ENCODE measurements around the gene ACIN1. TPM values are rescaled to one million over a fixed set of nuclear protein-coding genes. Genes with fewer than 3 reads are reported as not detected.

The ACIN1 gene
- total RNA-seq, 1 donor from 2014 or later, result 64.6 TPM

- TF ChIP-seq, protein P1, sequence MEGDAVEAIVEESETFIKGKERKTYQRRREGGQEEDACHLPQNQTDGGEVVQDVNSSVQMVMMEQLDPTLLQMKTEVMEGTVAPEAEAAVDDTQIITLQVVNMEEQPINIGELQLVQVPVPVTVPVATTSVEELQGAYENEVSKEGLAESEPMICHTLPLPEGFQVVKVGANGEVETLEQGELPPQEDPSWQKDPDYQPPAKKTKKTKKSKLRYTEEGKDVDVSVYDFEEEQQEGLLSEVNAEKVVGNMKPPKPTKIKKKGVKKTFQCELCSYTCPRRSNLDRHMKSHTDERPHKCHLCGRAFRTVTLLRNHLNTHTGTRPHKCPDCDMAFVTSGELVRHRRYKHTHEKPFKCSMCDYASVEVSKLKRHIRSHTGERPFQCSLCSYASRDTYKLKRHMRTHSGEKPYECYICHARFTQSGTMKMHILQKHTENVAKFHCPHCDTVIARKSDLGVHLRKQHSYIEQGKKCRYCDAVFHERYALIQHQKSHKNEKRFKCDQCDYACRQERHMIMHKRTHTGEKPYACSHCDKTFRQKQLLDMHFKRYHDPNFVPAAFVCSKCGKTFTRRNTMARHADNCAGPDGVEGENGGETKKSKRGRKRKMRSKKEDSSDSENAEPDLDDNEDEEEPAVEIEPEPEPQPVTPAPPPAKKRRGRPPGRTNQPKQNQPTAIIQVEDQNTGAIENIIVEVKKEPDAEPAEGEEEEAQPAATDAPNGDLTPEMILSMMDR (IDR thresholded peaks at IDR 0.05; ENCODE audit: borderline replicate concordance), result no peak
Measured at GRCh38 chr14:23102801-23103200, 7.9 kb upstream of the ACIN1 start.

DNA sequence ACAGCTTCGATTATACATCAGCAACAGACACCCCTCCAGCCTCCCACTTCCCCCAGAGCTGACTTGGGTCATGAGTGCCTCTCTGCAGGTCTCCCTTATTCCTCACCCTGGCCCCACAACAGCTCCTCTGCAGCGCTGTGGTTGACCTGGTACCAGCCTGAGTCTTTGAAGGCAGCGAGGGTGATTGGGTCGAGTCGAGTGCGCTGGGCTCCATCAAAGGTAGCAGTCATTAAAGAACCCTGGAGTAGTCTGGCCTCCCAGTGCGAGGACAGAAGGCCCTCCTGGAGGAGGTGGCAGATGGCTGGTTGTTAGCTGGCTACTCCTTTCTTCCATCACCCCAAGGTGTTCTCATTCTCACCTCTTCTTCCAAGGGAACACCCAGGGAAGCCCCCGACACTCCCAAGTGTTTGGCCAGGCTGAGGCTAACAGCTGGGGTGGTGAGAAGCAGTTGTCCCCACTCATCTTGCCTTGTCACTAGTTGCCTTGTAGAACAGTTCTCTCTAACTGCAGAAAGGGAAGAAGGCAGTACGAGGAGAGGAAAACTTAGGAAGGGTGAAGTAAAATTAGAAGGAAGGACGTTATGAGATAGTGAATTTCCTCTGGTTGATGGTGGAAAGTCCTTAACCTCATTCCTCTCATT, 7.2 kb upstream of the ACIN1 start:
- Histone ChIP-seq H3K27me3 (ENCODE audit: low read depth) (no peaks in the 10 kb centered on the region), H3K36me3 (peaks cover 14% of the 10 kb centered on the region), H3K4me1 (peaks cover 31% of the 10 kb centered on the region), H3K9me3 (replicated peaks) (no peaks in the 10 kb centered on the region), H3K4me3 (no peak overlapping the region), H3K27ac (replicated peaks) (no peak overlapping the region)
- no peak for DNase-seq
- TF ChIP-seq, protein P1 (IDR thresholded peaks at IDR 0.05; ENCODE audit: borderline replicate concordance), result no peak
- intact Hi-C loops (cut with micrococcal nuclease), result no loop called here

More at GRCh38 chr14:23102801-23103200, 7.9 kb upstream of the ACIN1 start:
- Histone ChIP-seq H3K4me1 (peaks cover 24% of the 10 kb centered on the region), H3K36me3 (peaks cover 11% of the 10 kb centered on the region), H3K9me3 (replicated peaks) (no peaks in the 10 kb centered on the region), H3K4me3 (no peak overlapping the region), H3K27me3 (ENCODE audit: low read depth) (no peaks in the 10 kb centered on the region), H3K27ac (replicated peaks) (no peak overlapping the region)
- no peak for DNase-seq
- intact Hi-C loops (cut with micrococcal nuclease), result no loop called here

GRCh38 chr14:23101213-23101970, 6.5 kb upstream of the ACIN1 start:
- Histone ChIP-seq H3K4me3 (no peak overlapping the region), H3K4me1 (peaks cover 38% of the 10 kb centered on the region), H3K36me3 (peaks cover 14% of the 10 kb centered on the region), H3K9me3 (replicated peaks) (no peaks in the 10 kb centered on the region), H3K27me3 (ENCODE audit: low read depth) (no peaks in the 10 kb centered on the region), H3K27ac (replicated peaks) (no peak overlapping the region)
- no peak for DNase-seq
- TF ChIP-seq, protein P1 (IDR thresholded peaks at IDR 0.05; ENCODE audit: borderline replicate concordance), result no peak
- intact Hi-C loops (cut with micrococcal nuclease), result no loop called here

DNA sequence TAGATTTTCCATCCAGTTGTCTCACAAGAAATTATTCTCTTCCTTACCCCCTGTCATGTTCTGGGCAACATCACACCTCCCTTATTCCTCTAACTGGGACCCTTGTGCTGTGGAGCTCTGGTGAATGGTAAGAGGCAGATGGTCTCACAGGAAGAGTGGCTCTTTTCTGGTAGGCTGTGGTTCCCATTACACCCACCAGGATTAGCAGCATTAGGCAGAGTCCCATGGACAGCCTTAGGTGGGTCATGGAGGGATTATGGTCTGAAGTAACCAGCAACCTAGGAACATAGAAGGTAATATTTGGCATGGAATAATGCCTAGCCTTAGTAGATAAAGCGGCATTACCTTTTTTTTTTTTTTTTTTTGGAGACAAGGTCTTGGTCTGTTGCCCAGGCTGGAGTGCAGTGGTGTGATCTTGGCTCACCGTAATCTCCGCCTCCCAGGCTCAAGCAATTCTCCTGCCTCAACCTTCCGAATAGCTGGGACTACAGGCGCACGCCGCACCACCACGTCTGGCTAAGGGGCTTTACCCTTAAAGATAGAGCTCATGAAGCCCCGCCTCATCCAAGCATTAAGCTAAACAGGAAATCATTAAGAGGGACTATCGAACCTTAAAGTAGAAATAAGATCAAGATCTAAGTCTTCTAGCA, 4.4 kb upstream of the ACIN1 start:
- TF ChIP-seq, protein P1 (IDR thresholded peaks at IDR 0.05; ENCODE audit: borderline replicate concordance), result peak; percentile 11
- intact Hi-C loops (cut with micrococcal nuclease), result no loop called here
- Histone ChIP-seq H3K27ac (replicated peaks) (no peak overlapping the region), H3K36me3 (peaks cover 14% of the 10 kb centered on the region), H3K4me1 (peaks cover 47% of the 10 kb centered on the region), H3K27me3 (ENCODE audit: low read depth) (no peaks in the 10 kb centered on the region), H3K9me3 (replicated peaks) (no peaks in the 10 kb centered on the region), H3K4me3 (no peak overlapping the region)
- DNase-seq, result no peak

GRCh38 chr14:23097786-23098185, 2.9 kb upstream of the ACIN1 start:
- Histone ChIP-seq H3K27me3 (ENCODE audit: low read depth) (no peaks in the 10 kb centered on the region), H3K27ac (replicated peaks) (no peak overlapping the region), H3K4me3 (no peak overlapping the region), H3K4me1 (peaks cover 62% of the 10 kb centered on the region), H3K9me3 (replicated peaks) (no peaks in the 10 kb centered on the region), H3K36me3 (peaks cover 20% of the 10 kb centered on the region)
- TF ChIP-seq, protein P1 (IDR thresholded peaks at IDR 0.05; ENCODE audit: borderline replicate concordance), result no peak
- intact Hi-C loops (cut with micrococcal nuclease), result no loop called here
- DNase-seq, result no peak
